CD4-positive, alpha-beta T cell treated with Interleukin-4 for 4 hours (primary cell): Measurements from ENCODE around the gene PIK3R3.

ENCODE experiments used
- DNase-seq: peaks from one replicate; pipeline ENCODE4 v3.0.0-alpha.2; 2020

The PIK3R3 gene

DNA sequence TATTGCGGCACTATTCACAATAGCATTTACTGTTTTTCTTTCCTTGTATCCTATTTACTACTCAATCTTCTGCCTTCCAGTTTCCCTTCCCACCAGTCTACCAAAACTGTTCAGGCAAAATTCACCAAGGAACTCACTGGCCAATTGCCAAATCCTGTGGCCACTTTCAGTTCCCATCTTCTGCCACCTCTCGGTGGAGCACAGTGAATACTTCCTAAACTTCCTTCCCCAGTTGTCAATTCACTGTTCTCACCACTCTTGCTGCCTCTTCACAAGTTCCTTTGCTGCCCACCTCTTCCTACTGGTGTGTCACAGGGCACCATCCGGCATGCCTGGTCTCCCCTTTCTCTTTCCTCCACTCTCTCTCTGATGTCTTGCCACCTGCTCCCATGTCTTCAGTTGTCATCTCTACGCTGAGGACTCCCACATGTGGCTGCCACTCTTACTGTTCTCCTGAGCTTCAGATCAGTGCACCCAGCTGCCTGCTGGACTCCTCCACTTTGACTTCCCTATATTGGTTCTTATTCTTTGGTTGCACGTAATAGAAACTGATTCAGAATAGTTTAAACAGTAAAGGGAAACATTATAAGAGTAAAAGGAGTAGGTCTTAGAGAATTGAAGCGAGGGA, 114.4 kb downstream of the PIK3R3 start:
- DNase-seq: no peak

DNA sequence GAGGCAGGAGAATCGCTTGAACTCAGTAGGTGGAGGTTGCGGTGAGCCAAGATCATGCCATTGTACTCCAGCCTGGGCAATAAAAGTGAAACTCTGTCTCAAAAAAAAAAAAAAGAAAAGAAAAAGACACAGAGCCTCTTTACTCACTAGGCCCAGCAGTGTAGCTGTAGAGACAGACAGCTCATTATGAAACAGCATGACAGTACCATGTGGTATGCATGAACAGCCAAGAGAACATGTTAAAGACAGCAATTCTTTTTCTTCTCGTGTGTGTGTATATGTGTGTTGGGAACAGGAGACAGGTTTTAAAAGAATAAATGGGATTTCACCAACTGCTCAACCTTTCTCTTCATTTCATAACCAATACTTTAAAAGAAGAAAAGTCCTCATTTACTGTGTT, 118.8 kb downstream of the PIK3R3 start:
- DNase-seq: no peak

DNA sequence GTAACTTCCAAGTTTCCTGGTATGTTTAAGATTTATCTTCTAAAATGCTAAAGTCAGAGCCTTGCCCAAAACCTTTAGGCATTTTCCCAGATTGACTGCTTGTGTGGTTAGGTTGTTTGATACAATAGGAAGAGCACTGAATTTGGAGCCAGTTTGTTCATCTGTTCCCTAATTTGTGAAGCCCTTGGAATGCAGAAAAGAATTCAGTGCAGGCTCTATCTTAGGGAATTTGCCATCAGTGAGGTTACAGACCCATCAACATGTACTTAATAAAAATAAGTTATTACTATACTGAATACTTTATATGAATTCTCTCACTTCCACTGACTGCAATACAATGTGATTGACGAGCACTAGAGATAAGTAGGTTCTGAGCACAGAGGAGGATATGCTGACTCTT, 120.2 kb downstream of the PIK3R3 start:
- DNase-seq: no peak

DNA sequence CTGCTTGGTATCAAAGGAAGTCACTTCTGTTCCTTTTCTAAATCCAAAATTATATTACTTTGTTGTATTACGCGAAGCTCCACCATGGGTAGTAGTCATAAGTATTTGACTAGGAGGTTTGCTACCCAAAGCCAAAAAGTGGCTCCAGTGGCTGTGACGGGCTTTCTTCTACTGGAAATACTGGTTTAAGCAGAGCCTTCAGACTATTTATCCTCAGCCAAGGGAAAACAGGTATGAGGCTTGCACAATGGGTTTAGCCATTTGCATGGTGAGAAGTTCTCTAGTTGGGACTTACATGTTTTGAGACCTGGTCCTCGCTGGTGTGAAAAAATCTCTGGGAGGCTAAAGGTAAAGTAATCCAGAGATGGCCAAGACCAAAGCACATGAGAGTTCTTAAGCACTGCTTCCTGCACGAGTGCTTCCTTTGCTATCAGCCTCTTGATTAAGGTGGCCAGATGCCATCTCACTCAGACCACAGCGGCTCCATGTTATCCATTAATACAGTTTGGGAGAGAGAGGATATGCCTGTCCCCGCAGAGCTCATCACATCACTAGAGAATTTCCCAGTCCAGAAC, 121.2 kb downstream of the PIK3R3 start:
- DNase-seq: no peak

DNA sequence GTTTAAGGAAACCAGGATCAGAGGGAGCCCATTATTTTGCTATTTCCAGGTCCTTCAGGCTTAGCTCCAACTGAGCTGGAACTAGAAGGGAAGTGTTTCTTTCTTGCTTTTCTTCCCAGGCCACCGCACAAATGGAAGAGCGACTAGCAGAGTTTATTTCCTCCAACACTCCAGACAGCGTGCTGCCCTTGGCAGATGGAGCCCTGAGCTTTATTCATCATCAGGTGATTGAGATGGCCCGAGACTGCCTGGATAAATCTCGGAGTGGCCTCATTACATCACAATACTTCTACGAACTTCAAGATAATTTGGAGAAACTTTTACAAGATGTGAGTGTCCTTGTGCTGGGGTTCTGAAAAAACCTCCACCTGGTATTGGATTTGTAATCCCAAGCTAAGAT, 121.8 kb downstream of the PIK3R3 start:
- DNase-seq: no peak

DNA sequence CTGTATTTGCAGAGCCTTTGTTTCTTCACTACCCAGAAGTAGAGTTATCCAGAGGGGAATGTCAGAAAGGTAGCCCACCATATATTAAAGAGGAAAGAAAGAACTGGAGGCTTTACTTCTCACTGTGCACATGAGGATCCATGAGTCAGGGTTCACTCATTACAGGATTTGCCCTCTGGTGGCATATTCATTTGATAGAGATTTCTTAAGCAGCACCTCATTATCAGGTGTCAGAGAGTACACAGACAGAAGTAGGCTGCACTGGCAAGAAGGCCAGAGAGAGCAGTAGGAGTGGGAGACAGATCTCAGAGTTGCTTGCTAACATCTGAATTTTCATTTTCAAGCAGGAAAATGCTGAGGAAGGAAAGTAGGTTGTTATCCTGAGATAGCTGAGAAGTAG, 123.8 kb downstream of the PIK3R3 start:
- DNase-seq: no peak

DNA sequence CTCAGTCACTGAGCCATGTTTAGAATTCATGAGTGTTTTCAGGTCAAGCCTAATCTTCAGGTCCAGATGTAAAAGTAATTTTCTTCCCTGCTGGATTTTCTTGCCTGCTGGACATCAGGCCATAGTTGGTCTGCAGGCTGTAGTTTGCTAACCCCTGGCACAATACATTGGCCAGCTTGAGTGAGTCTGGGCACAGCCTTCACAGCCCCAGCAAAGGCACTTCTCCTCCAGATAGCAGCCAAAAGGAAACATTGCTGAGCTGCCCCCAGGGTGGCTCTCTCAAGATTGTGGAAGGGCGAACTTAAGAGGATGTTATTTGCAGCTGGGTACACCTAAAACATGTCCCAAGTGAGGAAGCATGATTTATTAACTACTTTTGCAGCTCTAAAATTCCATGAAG, 126.8 kb downstream of the PIK3R3 start:
- no peak for DNase-seq

DNA sequence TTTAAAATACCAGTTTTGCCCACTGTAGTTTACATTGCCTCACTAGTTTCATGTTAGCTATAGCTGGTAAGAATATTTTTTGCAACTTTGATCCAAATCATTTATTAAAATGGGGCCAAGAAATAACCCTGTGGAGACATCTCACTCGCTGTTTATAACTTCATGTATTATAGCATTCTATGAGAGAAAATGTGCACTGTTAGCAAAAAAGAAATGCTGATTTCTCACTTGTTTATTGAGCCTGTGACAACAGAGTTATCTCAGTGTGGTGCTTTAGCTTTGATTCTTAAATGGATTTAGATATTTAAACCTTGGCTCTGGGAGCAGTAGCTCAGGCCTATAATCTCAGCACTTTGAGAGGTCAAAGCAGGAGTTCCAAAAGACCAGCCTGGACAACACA, 127.9 kb downstream of the PIK3R3 start:
- DNase-seq: no peak

DNA sequence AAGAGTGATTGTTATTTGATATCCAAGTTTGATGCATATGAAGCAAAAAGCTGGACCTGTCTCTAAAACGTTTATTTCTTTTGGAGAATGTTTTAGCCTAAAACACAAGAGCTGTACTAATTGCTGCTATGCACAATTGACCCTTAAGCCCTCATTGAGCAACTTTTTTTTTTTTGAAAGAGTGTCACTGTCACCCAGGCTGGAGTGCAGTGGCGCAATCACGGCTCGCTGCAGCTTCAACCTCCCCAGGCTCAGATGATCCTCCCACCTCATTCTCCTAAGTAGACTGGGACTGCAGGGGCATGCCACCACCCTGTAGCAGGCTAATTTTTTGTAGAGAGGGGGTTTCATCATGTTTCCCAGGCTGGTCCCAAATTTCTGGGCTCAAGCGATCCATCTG, 129.1 kb downstream of the PIK3R3 start:
- DNase-seq: no peak

DNA sequence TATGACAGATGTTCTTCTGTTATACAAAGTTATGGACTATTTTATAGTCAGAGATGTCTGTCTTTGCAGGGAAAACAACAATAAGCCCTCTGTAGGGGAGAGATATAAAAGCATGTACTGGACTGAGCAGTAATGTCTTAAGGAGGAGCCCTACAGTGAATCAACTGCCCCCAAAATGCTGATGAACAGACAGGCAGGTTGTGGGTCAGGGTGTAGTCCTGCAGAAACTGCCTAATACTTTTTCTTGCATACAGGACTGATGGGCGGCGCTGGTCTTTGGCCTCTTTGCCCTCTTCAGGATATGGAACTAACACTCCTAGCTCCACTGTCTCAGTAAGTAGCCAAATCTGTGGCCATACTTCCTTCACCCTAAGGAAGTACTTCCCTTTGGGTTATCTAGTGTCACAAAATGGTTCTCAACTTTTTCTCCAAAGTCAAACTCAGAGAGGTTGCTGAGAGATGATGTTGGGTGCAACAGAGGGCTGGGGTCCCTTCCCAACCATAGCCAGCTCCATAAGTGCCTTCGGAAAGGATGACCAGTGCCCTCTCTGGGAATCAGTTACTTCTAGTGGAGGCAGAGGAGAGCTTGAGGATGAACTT, 129.8 kb downstream of the PIK3R3 start:
- no peak for DNase-seq

DNA sequence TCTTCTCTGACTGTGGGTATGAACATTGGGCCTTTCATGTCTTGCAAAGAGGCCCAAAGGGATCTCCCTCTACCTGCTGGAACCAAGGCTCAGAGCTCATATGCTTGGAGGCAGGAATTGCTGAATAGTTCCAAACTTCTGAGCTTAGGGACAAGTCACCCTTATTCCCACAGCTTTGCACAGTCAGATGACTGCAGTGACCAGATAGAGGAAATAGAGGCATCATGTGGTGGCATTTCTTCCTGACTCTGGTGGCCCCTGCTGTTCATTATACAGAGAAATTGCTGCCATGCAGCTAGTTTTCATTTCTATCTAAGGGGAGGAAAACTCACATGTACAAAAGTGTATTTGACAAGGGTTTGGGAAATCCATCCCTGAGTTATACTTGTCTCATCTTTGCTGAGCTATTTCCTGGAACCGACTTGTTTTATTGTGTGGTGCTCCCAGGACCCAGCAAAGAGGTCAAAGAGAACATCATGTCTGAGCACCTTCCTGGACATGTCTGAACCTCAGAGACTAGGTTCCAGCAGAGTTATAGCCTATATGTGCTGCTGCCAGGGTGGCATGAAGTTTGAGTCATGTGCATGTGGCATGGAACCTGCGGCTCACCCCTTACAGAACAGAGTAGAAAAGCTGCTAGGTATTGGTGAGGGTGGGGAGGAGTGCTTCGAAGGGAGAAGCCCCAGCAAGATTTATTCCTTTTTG, 131.2 kb downstream of the PIK3R3 start:
- DNase-seq: no peak

DNA sequence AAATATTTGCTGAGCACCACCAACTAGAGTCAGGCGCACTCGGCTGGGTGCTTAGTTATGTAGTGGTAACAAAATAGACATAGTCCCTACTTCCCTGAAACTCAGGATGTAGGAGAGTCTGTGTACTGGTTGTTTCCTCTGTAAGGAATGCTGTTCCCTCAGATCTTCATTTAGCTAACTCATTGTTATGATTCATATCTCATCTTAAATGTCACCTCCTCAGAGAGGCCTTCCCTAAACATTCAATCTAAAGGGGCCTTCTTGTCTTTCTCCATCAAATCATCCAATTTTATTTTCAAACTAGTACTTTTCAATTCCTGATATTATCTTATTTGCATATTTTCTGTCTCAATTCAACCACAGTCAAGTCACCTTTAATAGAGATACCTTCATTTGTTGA, 132.9 kb downstream of the PIK3R3 start:
- DNase-seq: no peak

DNA sequence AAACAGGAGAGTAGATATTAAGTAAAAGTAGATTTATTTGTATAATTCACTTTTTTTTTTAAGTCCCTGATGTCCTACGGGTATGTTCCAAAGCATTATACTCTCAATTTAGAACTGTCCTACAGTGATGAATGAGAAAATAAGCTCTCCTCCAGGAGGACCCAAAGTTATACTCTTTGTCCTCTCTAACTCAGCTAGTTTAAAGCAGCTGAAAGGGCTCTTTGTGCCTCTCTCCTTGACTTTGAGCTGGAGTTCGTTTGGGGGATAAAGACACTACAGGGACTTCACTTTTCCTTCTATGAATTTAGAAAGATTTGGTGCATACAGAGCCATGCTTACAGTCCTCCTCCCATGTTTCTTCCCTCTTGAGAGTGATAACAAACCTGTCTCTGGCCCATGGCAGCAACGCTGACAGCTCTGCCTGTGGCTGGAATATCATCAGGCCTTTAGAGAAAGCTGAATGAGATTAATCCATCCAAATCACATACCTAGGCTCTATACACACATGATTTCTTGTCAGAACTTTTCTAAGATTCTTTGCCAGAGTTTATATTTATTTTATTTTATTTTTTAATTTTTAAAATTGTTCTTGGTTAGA, 134.3 kb downstream of the PIK3R3 start:
- DNase-seq: no peak

DNA sequence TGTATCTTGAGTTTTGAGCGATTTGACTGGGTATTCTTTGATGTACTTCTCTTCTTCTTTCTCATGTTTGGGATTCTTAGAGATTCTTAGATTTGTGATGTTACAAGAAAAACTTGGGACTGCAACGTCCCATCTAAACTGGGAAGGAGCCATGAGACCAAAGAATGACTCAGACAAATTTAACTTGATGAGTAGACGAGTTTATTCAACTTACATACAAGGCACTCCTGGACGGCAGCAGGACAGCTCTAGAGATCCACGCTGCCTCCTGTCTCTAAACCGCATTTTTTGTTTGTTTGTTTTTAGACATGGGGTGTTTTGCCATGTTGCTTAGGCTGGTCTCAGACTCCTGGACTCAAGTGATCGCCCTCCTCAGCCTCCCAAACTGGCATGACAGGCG, 137.1 kb downstream of the PIK3R3 start:
- no peak for DNase-seq

DNA sequence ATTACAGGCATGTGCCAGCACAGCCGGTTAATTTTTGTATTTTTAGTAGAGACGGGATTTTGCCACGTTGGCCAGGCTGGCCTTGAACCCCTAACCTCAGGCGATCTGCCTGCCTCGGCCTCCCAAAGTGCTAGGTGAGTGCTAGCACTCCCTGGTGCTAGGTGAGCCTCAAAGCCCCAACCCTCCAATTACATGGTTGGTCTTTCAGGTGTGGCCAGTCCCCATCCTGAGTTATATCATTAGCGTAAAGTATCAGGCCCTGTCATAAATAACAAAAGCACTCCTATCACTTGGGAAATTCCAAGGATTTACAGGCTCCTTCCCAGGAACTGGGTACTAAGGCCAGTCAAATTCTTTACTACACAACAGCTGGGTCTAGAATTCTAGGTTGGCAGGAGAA, 138.0 kb downstream of the PIK3R3 start:
- no peak for DNase-seq
